H9 (cell line): ENCODE measurements around the gene CFAP299. TPM values are rescaled to one million over a fixed set of nuclear protein-coding genes. Genes with fewer than 3 reads are reported as not detected.

Source experiments
- DNase-seq: peaks from one replicate; pipeline ENCODE4 v3.0.0-alpha.2; 2017
- H2AFZ ChIP-seq: one replicate; pipeline ENCODE4 v1.6.1; 2013; ENCODE audit warnings: mild to moderate bottlenecking, low read length, control low read depth, moderate library complexity
- H2AK5ac ChIP-seq: 2 replicates; pipeline ENCODE4 v1.6.1; 2013; ENCODE audit warnings: low read length, control low read depth, mixed read lengths; ENCODE audit not compliant: insufficient read length
- H2BK120ac ChIP-seq: one replicate; pipeline ENCODE4 v1.6.1; 2013; ENCODE audit warnings: low read depth, mild to moderate bottlenecking, low read length, control low read depth, inconsistent platforms; ENCODE audit not compliant: poor library complexity, severe bottlenecking
- H2BK12ac ChIP-seq: 2 replicates; pipeline ENCODE4 v1.6.1; 2013; ENCODE audit warnings: low read length, control low read depth, mixed read lengths, low read depth; ENCODE audit not compliant: insufficient read length
- H2BK15ac ChIP-seq: 2 replicates; pipeline ENCODE4 v1.6.1; 2013; ENCODE audit warnings: low read depth, low read length, control low read depth
- H2BK20ac ChIP-seq: one replicate; pipeline ENCODE4 v1.6.1; 2013; ENCODE audit warnings: low read depth, mild to moderate bottlenecking, low read length, control low read depth, inconsistent platforms; ENCODE audit not compliant: poor library complexity, severe bottlenecking
- H2BK5ac ChIP-seq: 2 replicates; pipeline ENCODE4 v1.6.1; 2013; ENCODE audit warnings: low read length, control low read depth, mixed read lengths; ENCODE audit not compliant: insufficient read length
- H3K14ac ChIP-seq: 2 replicates; pipeline ENCODE4 v1.6.1; 2013; ENCODE audit warnings: low read length, control low read depth; ENCODE audit not compliant: insufficient read depth
- H3K18ac ChIP-seq: 2 replicates; pipeline ENCODE4 v1.6.1; 2013; ENCODE audit warnings: low read depth, mild to moderate bottlenecking, mixed read lengths, low read length, control low read depth; ENCODE audit not compliant: insufficient read length
- H3K23ac ChIP-seq: 2 replicates; pipeline ENCODE4 v1.6.1; 2013; ENCODE audit warnings: low read length, control low read depth, mixed read lengths, low read depth; ENCODE audit not compliant: insufficient read length
- H3K23me2 ChIP-seq: 2 replicates; pipeline ENCODE4 v1.6.1; 2013; ENCODE audit warnings: low read depth, mild to moderate bottlenecking, mixed read lengths, low read length, control low read depth; ENCODE audit not compliant: insufficient read length, poor library complexity, severe bottlenecking
- H3K27ac ChIP-seq: 2 replicates; pipeline ENCODE4 v1.5.1; 2013; ENCODE audit warnings: low read length, control low read depth, mixed read lengths, low read depth; ENCODE audit not compliant: insufficient read length
- H3K27me3 ChIP-seq: 2 replicates; pipeline ENCODE4 v1.6.1; 2013; ENCODE audit warnings: low read length, control low read depth, inconsistent platforms; ENCODE audit not compliant: insufficient read depth
- H3K4ac ChIP-seq: 2 replicates; pipeline ENCODE4 v1.6.1; 2013; ENCODE audit warnings: low read depth, mild to moderate bottlenecking, control low read depth, inconsistent platforms, low read length, moderate library complexity
- H3K4me1 ChIP-seq: 2 replicates; pipeline ENCODE4 v1.6.1; 2013; ENCODE audit warnings: low read length, control low read depth, inconsistent platforms; ENCODE audit not compliant: insufficient read depth
- H3K4me2 ChIP-seq: 2 replicates; pipeline ENCODE4 v1.6.1; 2013; ENCODE audit warnings: low read length, control low read depth, mixed read lengths; ENCODE audit not compliant: insufficient read length, insufficient read depth
- H3K56ac ChIP-seq: 2 replicates; pipeline ENCODE4 v1.6.1; 2013; ENCODE audit warnings: low read depth, mild to moderate bottlenecking, mixed read lengths, low read length, control low read depth; ENCODE audit not compliant: insufficient read length
- H3K79me1 ChIP-seq: 2 replicates; pipeline ENCODE4 v1.6.1; 2013; ENCODE audit warnings: low read depth, mild to moderate bottlenecking, moderate library complexity, low read length, control low read depth, inconsistent platforms; ENCODE audit not compliant: insufficient read depth, poor library complexity, severe bottlenecking
- H3K79me2 ChIP-seq: 2 replicates; pipeline ENCODE4 v1.6.1; 2013; ENCODE audit warnings: low read length, control low read depth, inconsistent platforms; ENCODE audit not compliant: insufficient read depth
- H3K9ac ChIP-seq: 2 replicates; pipeline ENCODE4 v1.6.1; 2013; ENCODE audit warnings: low read length, control low read depth, mixed read lengths; ENCODE audit not compliant: insufficient read length; ENCODE audit errors: extremely low read depth
- H3K9me3 ChIP-seq: one replicate; pipeline ENCODE4 v1.6.1; 2013; ENCODE audit warnings: low read depth, low read length, inconsistent platforms; ENCODE audit not compliant: control insufficient read depth
- H3T11ph ChIP-seq: one replicate; pipeline ENCODE4 v1.6.1; 2013; ENCODE audit warnings: mild to moderate bottlenecking, low read length, control low read depth, inconsistent platforms
- H4K20me1 ChIP-seq: one replicate; pipeline ENCODE4 v1.6.1; 2013; ENCODE audit not compliant: control insufficient read depth, insufficient read length, insufficient read depth
- H4K5ac ChIP-seq: 2 replicates; pipeline ENCODE4 v1.6.1; 2013; ENCODE audit warnings: low read depth, mild to moderate bottlenecking, mixed read lengths, low read length, control low read depth; ENCODE audit not compliant: insufficient read length
- H4K8ac ChIP-seq: replicated peaks from 2 replicates; pipeline ENCODE4 v1.6.1; 2013; ENCODE audit warnings: low read length, control low read depth, mixed read lengths, low read depth; ENCODE audit not compliant: insufficient read length
- H4K91ac ChIP-seq: 2 replicates; pipeline ENCODE4 v1.6.1; 2013; ENCODE audit warnings: low read depth, mild to moderate bottlenecking, moderate library complexity, mixed read lengths, low read length, control low read depth; ENCODE audit not compliant: insufficient read length
- H3K27ac Mint-ChIP-seq, 3 experiments: 2 replicates in 2 of 3; 3 replicates in 1 of 3; pipeline ENCODE4 v1.8.0; 2020 to 2021; ENCODE audit warnings: mixed read lengths in 3 of 3, mild to moderate bottlenecking in 1 of 3, moderate library complexity in 1 of 3
- H3K27me3 Mint-ChIP-seq: 2 replicates; pipeline ENCODE4 v1.8.0; 2021; ENCODE audit warnings: low read depth, mild to moderate bottlenecking, moderate library complexity, mixed read lengths
- H3K36me3 Mint-ChIP-seq, 3 experiments: 2 replicates in 2 of 3; 3 replicates in 1 of 3; pipeline ENCODE4 v1.8.0; 2020 to 2021; ENCODE audit warnings: low read depth in 3 of 3, mixed read lengths in 3 of 3; ENCODE audit not compliant: insufficient read depth in 1 of 3
- H3K4me1 Mint-ChIP-seq, 2 experiments: 2 replicates each; pipeline ENCODE4 v1.8.0; 2020; ENCODE audit warnings: mixed read lengths in 2 of 2
- H3K4me3 Mint-ChIP-seq, 2 experiments: 2 replicates in 1 of 2; 3 replicates in 1 of 2; pipeline ENCODE4 v1.8.0; 2020 to 2021; ENCODE audit warnings: mild to moderate bottlenecking in 2 of 2, mixed read lengths in 2 of 2, moderate library complexity in 1 of 2
- H3K9me3 Mint-ChIP-seq, 2 experiments: 2 replicates in 1 of 2; 3 replicates in 1 of 2; pipeline ENCODE4 v1.8.0; 2020; ENCODE audit warnings: mild to moderate bottlenecking in 2 of 2, mixed read lengths in 2 of 2, moderate library complexity in 1 of 2
- WGBS: extraction: QIAGEN DNeasy Blood & Tissue Kit; methylation state at CpG from one replicate; pipeline ENCODE4 v1.1.7; 2013; ENCODE audit warnings: missing lambda C conversion rate, low lambda C conversion rate, mixed read lengths; ENCODE audit not compliant: insufficient read length; ENCODE audit errors: extremely low coverage; 5-methylcytosine and 5-hydroxymethylcytosine counted together
- total RNA-seq: library from RNA; stranded (reverse); gene quantifications from 2 replicates; pipeline ENCODE4 v1.2.1, GENCODE V29; 2021
- TF ChIP-seq, protein P1 (sequence below): fragments of 200-600 bp; sonication (generic); conservative IDR thresholded peaks from 3 replicates; pipeline ENCODE4 v1.8.0; 2021; ENCODE audit warnings: antibody characterized with exemption, mild to moderate bottlenecking

The CFAP299 gene
- total RNA-seq, 1 experiment from 2014 or later: not detected

DNA sequence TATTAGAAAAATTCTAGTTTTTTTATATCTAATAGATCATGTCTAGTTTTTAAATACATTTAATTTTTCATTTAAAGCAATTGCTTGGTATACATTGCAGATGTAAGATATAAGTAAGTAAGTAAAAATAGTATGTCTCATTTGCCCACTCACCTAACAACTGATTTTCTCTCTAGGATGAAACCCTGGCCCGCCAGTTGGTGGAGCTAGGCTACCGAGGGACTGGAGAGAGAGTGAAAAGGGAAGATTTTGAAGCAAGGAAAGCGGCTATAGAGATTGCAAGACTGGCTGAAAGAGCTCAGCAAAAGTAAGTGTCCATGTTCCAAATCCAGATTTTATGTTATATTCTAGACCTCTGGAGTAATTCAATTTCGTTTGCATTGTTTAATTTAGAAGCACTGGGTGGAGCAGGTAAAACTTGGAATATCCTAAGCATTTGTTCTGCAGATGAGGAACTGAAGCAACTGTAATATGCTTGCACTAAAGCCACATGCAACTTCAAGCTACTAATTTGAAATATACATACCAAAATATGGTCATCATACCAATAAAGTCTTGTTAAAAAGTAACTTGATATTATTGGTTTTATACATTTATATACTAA lies 27.1 kb downstream of the CFAP299 start:
- no peaks in the 10 kb centered on the region; a peak in 1 of 5 replicates for H3K9me3 Mint-ChIP-seq
- no peak overlapping the region for H2BK120ac ChIP-seq
- H3K79me2 ChIP-seq: no peaks in the 10 kb centered on the region
- no peaks in the 10 kb centered on the region for H3K36me3 Mint-ChIP-seq
- no peaks in the 10 kb centered on the region for H4K20me1 ChIP-seq
- no peak overlapping the region for H3K4me2 ChIP-seq
- H3K23ac ChIP-seq: no peak overlapping the region
- peaks cover 7 to 17% of the 10 kb centered on the region in 2 experiments; a peak in 3 of 4 replicates for H3K4me1 Mint-ChIP-seq
- no peak overlapping the region for H3K27ac Mint-ChIP-seq
- no CpG with 5 or more reads among the region's 4 CpGs for WGBS
- no peak overlapping the region for H3K9ac ChIP-seq
- no peak overlapping the region for H2BK20ac ChIP-seq
- no peak overlapping the region for H4K8ac ChIP-seq
- H2AK5ac ChIP-seq: no peak overlapping the region
- no peak overlapping the region for H2AFZ ChIP-seq
- H3K14ac ChIP-seq: no peak overlapping the region
- TF ChIP-seq, protein P1, sequence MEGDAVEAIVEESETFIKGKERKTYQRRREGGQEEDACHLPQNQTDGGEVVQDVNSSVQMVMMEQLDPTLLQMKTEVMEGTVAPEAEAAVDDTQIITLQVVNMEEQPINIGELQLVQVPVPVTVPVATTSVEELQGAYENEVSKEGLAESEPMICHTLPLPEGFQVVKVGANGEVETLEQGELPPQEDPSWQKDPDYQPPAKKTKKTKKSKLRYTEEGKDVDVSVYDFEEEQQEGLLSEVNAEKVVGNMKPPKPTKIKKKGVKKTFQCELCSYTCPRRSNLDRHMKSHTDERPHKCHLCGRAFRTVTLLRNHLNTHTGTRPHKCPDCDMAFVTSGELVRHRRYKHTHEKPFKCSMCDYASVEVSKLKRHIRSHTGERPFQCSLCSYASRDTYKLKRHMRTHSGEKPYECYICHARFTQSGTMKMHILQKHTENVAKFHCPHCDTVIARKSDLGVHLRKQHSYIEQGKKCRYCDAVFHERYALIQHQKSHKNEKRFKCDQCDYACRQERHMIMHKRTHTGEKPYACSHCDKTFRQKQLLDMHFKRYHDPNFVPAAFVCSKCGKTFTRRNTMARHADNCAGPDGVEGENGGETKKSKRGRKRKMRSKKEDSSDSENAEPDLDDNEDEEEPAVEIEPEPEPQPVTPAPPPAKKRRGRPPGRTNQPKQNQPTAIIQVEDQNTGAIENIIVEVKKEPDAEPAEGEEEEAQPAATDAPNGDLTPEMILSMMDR: peak; percentile 90
- no peak overlapping the region for H3K4me3 Mint-ChIP-seq
- H4K91ac ChIP-seq: no peak overlapping the region
- H3T11ph ChIP-seq: no peak overlapping the region
- no peak overlapping the region for H4K5ac ChIP-seq
- H3K23me2 ChIP-seq: no peaks in the 10 kb centered on the region
- no peaks in the 10 kb centered on the region for H3K4me1 ChIP-seq
- H3K56ac ChIP-seq: no peak overlapping the region
- no peak overlapping the region for H2BK12ac ChIP-seq
- H3K4ac ChIP-seq: no peak overlapping the region
- no peak overlapping the region for H2BK15ac ChIP-seq
- H3K27ac ChIP-seq: no peak overlapping the region
- DNase-seq: peak; percentile 65
- no peaks in the 10 kb centered on the region for H3K27me3 ChIP-seq
- no peak overlapping the region for H3K18ac ChIP-seq
- H3K9me3 ChIP-seq: no peaks in the 10 kb centered on the region
- no peaks in the 10 kb centered on the region for H3K79me1 ChIP-seq
- peaks cover 18% of the 10 kb centered on the region for H3K27me3 Mint-ChIP-seq
- no peak overlapping the region for H2BK5ac ChIP-seq
